Ecto neural progenitor cell (in vitro differentiated cells): ENCODE data around the gene NCKAP5.

Source experiments
- DNase-seq: peaks from one replicate; pipeline ENCODE4 v3.0.0-alpha.2; 2018; ENCODE audit warnings: low spot score

NCKAP5 gene

GRCh38 chr2:133574186-133574585, 5.9 kb upstream of the NCKAP5 start:
- no peak for DNase-seq

- no peak for DNase-seq
Observed at GRCh38 chr2:133573491-133574162, 5.4 kb upstream of the NCKAP5 start.

GRCh38 chr2:133571249-133571648, 3.0 kb upstream of the NCKAP5 start:
- DNase-seq = no peak

- DNase-seq = no peak
Observed at GRCh38 chr2:133570542-133570941, 2.3 kb upstream of the NCKAP5 start.

- DNase-seq = no peak
Observed at GRCh38 chr2:133569286-133569830, 1.1 kb upstream of the NCKAP5 start.

GRCh38 chr2:133568598-133568997, 335 bp upstream of the NCKAP5 start:
- no peak for DNase-seq

- DNase-seq = no peak
Observed at GRCh38 chr2:133562558-133562957, 5.7 kb downstream of the NCKAP5 start.

GRCh38 chr2:133561045-133561852, 7.0 kb downstream of the NCKAP5 start:
- no peak for DNase-seq

- DNase-seq = no peak
Observed at GRCh38 chr2:133557614-133558013, 10.6 kb downstream of the NCKAP5 start.

- DNase-seq = no peak
Observed at GRCh38 chr2:133553838-133554408, 14.3 kb downstream of the NCKAP5 start.

- no peak for DNase-seq
Observed at GRCh38 chr2:133553251-133553650, 15.0 kb downstream of the NCKAP5 start.

- no peak for DNase-seq
Observed at GRCh38 chr2:133552821-133553220, 15.4 kb downstream of the NCKAP5 start.

GRCh38 chr2:133541797-133542196, 26.5 kb downstream of the NCKAP5 start:
- no peak for DNase-seq

- DNase-seq = no peak
Observed at GRCh38 chr2:133541376-133541775, 26.9 kb downstream of the NCKAP5 start.

- no peak for DNase-seq
Observed at GRCh38 chr2:133532919-133533318, 35.3 kb downstream of the NCKAP5 start.

- DNase-seq = no peak
Observed at GRCh38 chr2:133531382-133531781, 36.9 kb downstream of the NCKAP5 start.

GRCh38 chr2:133530645-133531044, 37.6 kb downstream of the NCKAP5 start:
- no peak for DNase-seq

GRCh38 chr2:133526530-133527300, 41.5 kb downstream of the NCKAP5 start:
- DNase-seq = no peak

- DNase-seq = no peak
Observed at GRCh38 chr2:133525613-133526529, 42.4 kb downstream of the NCKAP5 start.

- no peak for DNase-seq
Observed at GRCh38 chr2:133525090-133525489, 43.2 kb downstream of the NCKAP5 start.

- no peak for DNase-seq
Observed at GRCh38 chr2:133523406-133523805, 44.9 kb downstream of the NCKAP5 start.
